ENCODE measurements around the gene GALNT4. TPM values are rescaled to one million over a fixed set of nuclear protein-coding genes. Genes with fewer than 3 reads are reported as not detected.

GALNT4 gene
- total and polyA plus RNA-seq, 9 of the 15 experiments (the other 6 are each of a cell fraction or from before 2014, with no cell fraction given): 1.2 to 4.6 (median 3.4) TPM

- no TSS peak for BruUV-seq (replicated peaks)
- FAIRE-seq: no peak
- WGBS (ENCODE audit: insufficient coverage, low coverage, missing lambda C conversion rate): 94% methylated on average over 2 of the region's 2 CpGs
- TF ChIP-seq, protein P1, sequence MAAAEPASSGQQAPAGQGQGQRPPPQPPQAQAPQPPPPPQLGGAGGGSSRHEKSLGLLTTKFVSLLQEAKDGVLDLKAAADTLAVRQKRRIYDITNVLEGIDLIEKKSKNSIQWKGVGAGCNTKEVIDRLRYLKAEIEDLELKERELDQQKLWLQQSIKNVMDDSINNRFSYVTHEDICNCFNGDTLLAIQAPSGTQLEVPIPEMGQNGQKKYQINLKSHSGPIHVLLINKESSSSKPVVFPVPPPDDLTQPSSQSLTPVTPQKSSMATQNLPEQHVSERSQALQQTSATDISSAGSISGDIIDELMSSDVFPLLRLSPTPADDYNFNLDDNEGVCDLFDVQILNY (CRISPR knock-in tag; IDR thresholded peaks at IDR 0.05): no peak
- TF ChIP-seq TAF1 (IDR thresholded peaks at IDR 0.05; ENCODE audit: control insufficient read depth, extremely low read depth, insufficient read depth, low read length, severe bottlenecking) (no peak), FOXP1 (CRISPR knock-in tag; IDR thresholded peaks at IDR 0.05) (no peak), ZNF263 (CRISPR knock-in tag; IDR thresholded peaks at IDR 0.05; ENCODE audit: borderline replicate concordance) (no peak), BCLAF1 (IDR thresholded peaks at IDR 0.05; ENCODE audit: borderline replicate concordance in 1 of 2, control insufficient read depth in 1 of 2, low read depth in 2 of 2, low read length in 1 of 2) (no peak), E2F8 (IDR thresholded peaks at IDR 0.05; ENCODE audit: low read depth, partially characterized antibody) (no peak), TOE1 (IDR thresholded peaks at IDR 0.05; ENCODE audit: borderline replicate concordance) (no peak), TOE1 (CRISPR knock-in tag; IDR thresholded peaks at IDR 0.05; ENCODE audit: borderline replicate concordance, low read depth) (no peak)
- TF ChIP-seq, protein P2, sequence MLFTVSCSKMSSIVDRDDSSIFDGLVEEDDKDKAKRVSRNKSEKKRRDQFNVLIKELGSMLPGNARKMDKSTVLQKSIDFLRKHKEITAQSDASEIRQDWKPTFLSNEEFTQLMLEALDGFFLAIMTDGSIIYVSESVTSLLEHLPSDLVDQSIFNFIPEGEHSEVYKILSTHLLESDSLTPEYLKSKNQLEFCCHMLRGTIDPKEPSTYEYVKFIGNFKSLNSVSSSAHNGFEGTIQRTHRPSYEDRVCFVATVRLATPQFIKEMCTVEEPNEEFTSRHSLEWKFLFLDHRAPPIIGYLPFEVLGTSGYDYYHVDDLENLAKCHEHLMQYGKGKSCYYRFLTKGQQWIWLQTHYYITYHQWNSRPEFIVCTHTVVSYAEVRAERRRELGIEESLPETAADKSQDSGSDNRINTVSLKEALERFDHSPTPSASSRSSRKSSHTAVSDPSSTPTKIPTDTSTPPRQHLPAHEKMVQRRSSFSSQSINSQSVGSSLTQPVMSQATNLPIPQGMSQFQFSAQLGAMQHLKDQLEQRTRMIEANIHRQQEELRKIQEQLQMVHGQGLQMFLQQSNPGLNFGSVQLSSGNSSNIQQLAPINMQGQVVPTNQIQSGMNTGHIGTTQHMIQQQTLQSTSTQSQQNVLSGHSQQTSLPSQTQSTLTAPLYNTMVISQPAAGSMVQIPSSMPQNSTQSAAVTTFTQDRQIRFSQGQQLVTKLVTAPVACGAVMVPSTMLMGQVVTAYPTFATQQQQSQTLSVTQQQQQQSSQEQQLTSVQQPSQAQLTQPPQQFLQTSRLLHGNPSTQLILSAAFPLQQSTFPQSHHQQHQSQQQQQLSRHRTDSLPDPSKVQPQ (CRISPR knock-in tag; IDR thresholded peaks at IDR 0.05; ENCODE audit: borderline replicate concordance): no peak
These were observed 17.6 kb upstream of the GALNT4 start for GRCh38 chr12:89542236-89542635.

More at GRCh38 chr12:89542236-89542635, 17.6 kb upstream of the GALNT4 start:
- POLR2A ChIA-PET: interaction anchor here (0.6 to 1.0 kb wide), 2 partner anchors 292 to 580 kb away, joined by 3 read pairs; no protein-coding TSS in a partner anchor
- Histone ChIP-seq H3K4me2 (ENCODE audit: insufficient read depth, low read length) (no peak overlapping the region), H2AFZ (ENCODE audit: low read depth, low read length) (no peak overlapping the region), H3K79me2 (ENCODE audit: control insufficient read depth, insufficient read depth, low read length) (no peaks in the 10 kb centered on the region), H3K4me1 (replicated peaks in 1 of 2; ENCODE audit: control insufficient read depth in 2 of 2, insufficient read depth in 2 of 2, low read length in 2 of 2) (peaks cover 11 to 51% of the 10 kb centered on the region in 2 experiments), H3K36me3 (ENCODE audit: control insufficient read depth, insufficient read depth, low read length) (no peaks in the 10 kb centered on the region), H3K9me3 (replicated peaks; ENCODE audit: control insufficient read depth, insufficient read depth, low read depth, low read length) (no peaks in the 10 kb centered on the region), H3K9ac (ENCODE audit: insufficient read depth in 1 of 2, low read depth in 2 of 2, low read length in 2 of 2) (no peak overlapping the region), H3K27me3 (ENCODE audit: control insufficient read depth in 2 of 2, insufficient read depth in 2 of 2, low read length in 2 of 2) (no peaks in the 10 kb centered on the region), H3K4me3 (no peak overlapping the region), H3K27ac (ENCODE audit: extremely low read depth, low read depth, low read length) (no peak overlapping the region), H4K20me1 (replicated peaks; ENCODE audit: control insufficient read depth, insufficient read depth, low read length) (no peaks in the 10 kb centered on the region), H3K9me1 (ENCODE audit: control insufficient read depth, insufficient read depth, low read length) (no peaks in the 10 kb centered on the region)
- intact Hi-C loops (cut with micrococcal nuclease): loop anchor here (2.0 to 10.0 kb wide), 6 partner anchors 167 to 1415 kb away; partner anchors contain the start of genes ATP2B1 and CCER1
- DNase-seq (ENCODE audit: extremely low read depth in 1 of 4, low spot score in 3 of 4) (no peak), ATAC-seq (no peak)
- CTCF ChIA-PET (ENCODE audit: low intra/inter-chr PET ratio): interaction anchor here (0.8 kb wide), 1 partner anchor 561 kb away, joined by 5 read pairs; no protein-coding TSS in a partner anchor
- in situ Hi-C loops (cut with MboI): loop anchor here (25.0 kb wide), 1 partner anchor 1295 kb away; no protein-coding TSS in a partner anchor
